Common myeloid progenitor, CD34-positive (primary cell): ENCODE measurements around the gene C2CD3.

Experiments used
- CTCF ChIA-PET: fragments of 350-600 bp; sonication (Branson Sonifier 250); formaldehyde crosslinking; loops from one replicate; lab custom pipeline; 2021; ENCODE audit warnings: antibody characterized with exemption; lab: Charles Lee
- POLR2A ChIA-PET: fragments of 350-600 bp; sonication (Branson Sonifier 250); formaldehyde crosslinking; loops from one replicate; lab custom pipeline; 2021; ENCODE audit warnings: antibody characterized with exemption; lab: Charles Lee
- DNase-seq, 3 donors: peaks; one replicate each; pipeline versions ENCODE4 v3.0.0 to v3.0.0-alpha.2; 2013
- H3K27ac ChIP-seq, 2 experiments: 1 replicate in 1 of 2; 2 replicates in 1 of 2; pipeline ENCODE4 v1.7.0; 2013; ENCODE audit warnings: inconsistent platforms in 2 of 2, low read length in 2 of 2, mild to moderate bottlenecking in 2 of 2, low read depth in 1 of 2, moderate library complexity in 1 of 2; ENCODE audit not compliant: severe bottlenecking in 2 of 2, insufficient read depth in 1 of 2, poor library complexity in 1 of 2
- H3K27me3 ChIP-seq, 5 experiments: replicated peaks in 2 of 5; 1 replicate in 3 of 5; 2 replicates in 2 of 5; pipeline versions ENCODE4 v1.6.1 to v1.7.0; 2013; ENCODE audit warnings: low read length in 4 of 5, mild to moderate bottlenecking in 2 of 5, moderate library complexity in 2 of 5, inconsistent platforms in 1 of 5; ENCODE audit not compliant: insufficient read depth in 5 of 5, control insufficient read depth in 4 of 5
- H3K36me3 ChIP-seq, 4 experiments: 1 replicate in 2 of 4; 2 replicates in 2 of 4; pipeline versions ENCODE4 v1.6.1 to v1.7.0; 2013; ENCODE audit warnings: low read length in 3 of 4, control low read depth in 1 of 4, mild to moderate bottlenecking in 1 of 4; ENCODE audit not compliant: control insufficient read depth in 4 of 4, insufficient read depth in 4 of 4
- H3K4me1 ChIP-seq, 4 experiments: 1 replicate in 3 of 4; 2 replicates in 1 of 4; pipeline versions ENCODE4 v1.6.1 to v1.7.1; 2013; ENCODE audit warnings: low read length in 3 of 4, mild to moderate bottlenecking in 3 of 4, control low read depth in 1 of 4, inconsistent platforms in 1 of 4, moderate library complexity in 1 of 4; ENCODE audit not compliant: control insufficient read depth in 4 of 4, insufficient read depth in 4 of 4; ENCODE audit errors: control extremely low read depth in 1 of 4
- H3K4me3 ChIP-seq, 7 experiments: 1 replicate in 4 of 7; 2 replicates in 3 of 7; pipeline versions ENCODE4 v1.5.1 to v1.7.0; 2013; ENCODE audit warnings: mild to moderate bottlenecking in 7 of 7, low read length in 6 of 7, moderate library complexity in 6 of 7, inconsistent platforms in 2 of 7, low read depth in 2 of 7, control low read depth in 1 of 7; ENCODE audit not compliant: insufficient read depth in 4 of 7, control insufficient read depth in 1 of 7; ENCODE audit errors: extremely low read depth in 1 of 7
- H3K9me3 ChIP-seq, 5 experiments: 1 replicate in 4 of 5; 2 replicates in 1 of 5; pipeline versions ENCODE4 v1.6.1 to v1.7.1; 2013; ENCODE audit warnings: low read length in 4 of 5, mild to moderate bottlenecking in 2 of 5, inconsistent platforms in 1 of 5, low read depth in 1 of 5, moderate library complexity in 1 of 5; ENCODE audit not compliant: control insufficient read depth in 4 of 5, insufficient read depth in 2 of 5; ENCODE audit errors: control extremely low read depth in 1 of 5
- WGBS: methylation state at CpG from one replicate; pipeline ENCODE4 v1.1.5; 2013; ENCODE audit not compliant: insufficient coverage; 5-methylcytosine and 5-hydroxymethylcytosine counted together

Gene C2CD3

GRCh38 chr11:73965764-73966121 is 205.1 kb downstream of the C2CD3 start:
- H3K36me3 ChIP-seq: no peaks in the 10 kb centered on the region
- POLR2A ChIA-PET: interaction anchor here (0.6 kb wide), 1 partner anchor 25 kb away, joined by 3 read pairs; no protein-coding TSS in a partner anchor
- H3K27me3 ChIP-seq: peaks cover 0 to 6% (median 0%) of the 10 kb centered on the region in 5 experiments
- 74% methylated on average over 2 of the region's 2 CpGs for WGBS
- no peaks in the 10 kb centered on the region for H3K9me3 ChIP-seq
- no peak overlapping the region for H3K4me3 ChIP-seq
- CTCF ChIA-PET: interaction anchor here (1.0 to 2.2 kb wide), 4 partner anchors 37 to 63 kb away, joined by 3 to 7 read pairs (median 4); no protein-coding TSS in a partner anchor
- peaks cover 0 to 7% (median 1%) of the 10 kb centered on the region in 4 experiments for H3K4me1 ChIP-seq
- no peak for DNase-seq
- H3K27ac ChIP-seq: no peak overlapping the region

- ChIA-PET CTCF (interaction anchor here (1.0 to 2.7 kb wide), 5 partner anchors 14 to 290 kb away, joined by 3 to 15 read pairs (median 5); no protein-coding TSS in a partner anchor), POLR2A (interaction anchor here (0.6 kb wide), 2 partner anchors 25 to 101 kb away, joined by 3 to 4 read pairs; no protein-coding TSS in a partner anchor)
- 96% methylated on average over 9 of the region's 10 CpGs for WGBS
- H3K9me3 ChIP-seq: no peaks in the 10 kb centered on the region
- no peak for DNase-seq
- no peaks in the 10 kb centered on the region for H3K36me3 ChIP-seq
- H3K4me3 ChIP-seq: no peak overlapping the region
- peaks cover 0 to 6% (median 0%) of the 10 kb centered on the region in 5 experiments for H3K27me3 ChIP-seq
- peaks cover 0 to 7% (median 1%) of the 10 kb centered on the region in 4 experiments for H3K4me1 ChIP-seq
- no peak overlapping the region for H3K27ac ChIP-seq
Observed at GRCh38 chr11:73965076-73965763, 205.6 kb downstream of the C2CD3 start.

- WGBS: 94% methylated on average over 6 of the region's 8 CpGs
- DNase-seq: no peak
- ChIA-PET POLR2A (interaction anchor here (0.6 kb wide), 1 partner anchor 12 kb away, joined by 3 read pairs; no protein-coding TSS in a partner anchor), CTCF (interaction anchor here (0.8 to 2.7 kb wide), 19 partner anchors 9 to 293 kb away, joined by 3 to 15 read pairs (median 3); partner anchors contain the start of gene DNAJB13)
- H3K27me3 ChIP-seq: peaks cover 0 to 6% (median 0%) of the 10 kb centered on the region in 5 experiments
- H3K36me3 ChIP-seq: no peaks in the 10 kb centered on the region
- no peaks in the 10 kb centered on the region for H3K9me3 ChIP-seq
- no peak overlapping the region for H3K4me3 ChIP-seq
- H3K27ac ChIP-seq: no peak overlapping the region
- peaks cover 0 to 3% (median 0%) of the 10 kb centered on the region in 4 experiments for H3K4me1 ChIP-seq
Observed at GRCh38 chr11:73963861-73964260, 206.9 kb downstream of the C2CD3 start.
